HG02885 (cell line): Measurements from ENCODE around the gene PDIA3.
"Not testable (repeated sequence)": the region's sequence is repeated elsewhere in the genome, so short reads cannot be mapped to it uniquely, and the experiment has no call there.

ENCODE experiments used
- ATAC-seq: cut with Tn5 transposase; IDR thresholded peaks from one replicate; pipeline ENCODE4 v1.9.1; 2021; ENCODE audit warnings: mild to moderate bottlenecking; ENCODE audit not compliant: unreplicated experiment, poor library complexity

Gene PDIA3

GRCh38 chr15:43746245-43746902, at the start of gene PDIA3:
Gene PDIA3 (plus strand): TSS chr15:43746438. CDS start chr15:43746540, 102 bp downstream.
- peak; percentile 81 for ATAC-seq

- ATAC-seq: no peak
These were observed 44.1 kb upstream of the PDIA3 start for GRCh38 chr15:43702174-43702573.

- no peak for ATAC-seq
These were observed 43.4 kb upstream of the PDIA3 start for GRCh38 chr15:43702701-43703424.

- ATAC-seq: not testable (repeated sequence)
These were observed 35.7 kb upstream of the PDIA3 start for GRCh38 chr15:43710431-43711131.

GRCh38 chr15:43723151-43723550, 23.1 kb upstream of the PDIA3 start:
- no peak for ATAC-seq

GRCh38 chr15:43726306-43726705, 19.9 kb upstream of the PDIA3 start:
- not testable (repeated sequence) for ATAC-seq

GRCh38 chr15:43728053-43728725, 18.0 kb upstream of the PDIA3 start:
- ATAC-seq: not testable (repeated sequence)

GRCh38 chr15:43735416-43735815, 10.8 kb upstream of the PDIA3 start:
- ATAC-seq: peak; percentile 48

- ATAC-seq: peak; percentile 13
These were observed 668 bp downstream of the PDIA3 start for GRCh38 chr15:43746903-43747309.

GRCh38 chr15:43748376-43748775, 2.1 kb downstream of the PDIA3 start:
- no peak for ATAC-seq

- peak; percentile 43 for ATAC-seq
These were observed 3.6 kb downstream of the PDIA3 start for GRCh38 chr15:43749690-43750345.

- ATAC-seq: no peak
These were observed 5.6 kb downstream of the PDIA3 start for GRCh38 chr15:43751885-43752284.

- no peak for ATAC-seq
These were observed 16.6 kb downstream of the PDIA3 start for GRCh38 chr15:43762824-43763223.

- ATAC-seq: no peak
These were observed 17.7 kb downstream of the PDIA3 start for GRCh38 chr15:43763819-43764446.

- no peak for ATAC-seq
These were observed 23.5 kb downstream of the PDIA3 start for GRCh38 chr15:43769584-43770228.

GRCh38 chr15:43771816-43772215, 25.6 kb downstream of the PDIA3 start:
- no peak for ATAC-seq

GRCh38 chr15:43772624-43773023, 26.4 kb downstream of the PDIA3 start:
- ATAC-seq: no peak

- no peak for ATAC-seq
These were observed 27.8 kb downstream of the PDIA3 start for GRCh38 chr15:43774062-43774461.

- ATAC-seq: no peak
These were observed 29.2 kb downstream of the PDIA3 start for GRCh38 chr15:43775411-43775965.
